ENCODE data around the gene NRF1. TPM values are rescaled to one million over a fixed set of nuclear protein-coding genes. Genes with fewer than 3 reads are reported as not detected.
A peak's percentile ranks its signal among the peaks of the same experiment; 100 is the strongest.

The NRF1 gene
- total and polyA plus RNA-seq, 8 donors = 5.5 to 11.2 (median 7.0) TPM

DNA sequence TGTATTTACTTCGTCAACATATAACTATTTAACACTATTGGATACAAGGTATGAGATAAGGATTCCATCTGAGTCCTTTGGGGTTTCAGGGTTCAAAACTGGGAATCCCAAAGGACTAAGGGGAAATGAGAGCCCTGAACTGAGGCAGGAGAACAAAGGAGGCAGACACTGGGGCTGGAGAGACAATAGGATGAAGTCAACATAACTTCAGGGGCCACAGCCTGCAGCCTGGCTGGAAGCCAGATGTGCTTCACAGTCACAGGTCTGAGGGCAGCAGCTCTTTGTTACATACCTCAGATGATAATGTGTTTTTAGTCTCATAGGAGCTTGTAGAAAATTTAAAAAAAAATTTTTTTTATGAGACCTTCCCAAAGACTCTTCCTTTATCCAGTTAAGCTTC is 73.3 kb downstream of the NRF1 start:
- no peaks in the 10 kb centered on the region for H3K4me1 ChIP-seq
- no peaks in the 10 kb centered on the region for H3K9me3 ChIP-seq
- no peak overlapping the region for H3K4me3 ChIP-seq
- peaks cover 0 to 9% (median 0%) of the 10 kb centered on the region in 3 donors for H3K36me3 ChIP-seq
- H3K27me3 ChIP-seq = no peaks in the 10 kb centered on the region
- TF ChIP-seq, protein P1, sequence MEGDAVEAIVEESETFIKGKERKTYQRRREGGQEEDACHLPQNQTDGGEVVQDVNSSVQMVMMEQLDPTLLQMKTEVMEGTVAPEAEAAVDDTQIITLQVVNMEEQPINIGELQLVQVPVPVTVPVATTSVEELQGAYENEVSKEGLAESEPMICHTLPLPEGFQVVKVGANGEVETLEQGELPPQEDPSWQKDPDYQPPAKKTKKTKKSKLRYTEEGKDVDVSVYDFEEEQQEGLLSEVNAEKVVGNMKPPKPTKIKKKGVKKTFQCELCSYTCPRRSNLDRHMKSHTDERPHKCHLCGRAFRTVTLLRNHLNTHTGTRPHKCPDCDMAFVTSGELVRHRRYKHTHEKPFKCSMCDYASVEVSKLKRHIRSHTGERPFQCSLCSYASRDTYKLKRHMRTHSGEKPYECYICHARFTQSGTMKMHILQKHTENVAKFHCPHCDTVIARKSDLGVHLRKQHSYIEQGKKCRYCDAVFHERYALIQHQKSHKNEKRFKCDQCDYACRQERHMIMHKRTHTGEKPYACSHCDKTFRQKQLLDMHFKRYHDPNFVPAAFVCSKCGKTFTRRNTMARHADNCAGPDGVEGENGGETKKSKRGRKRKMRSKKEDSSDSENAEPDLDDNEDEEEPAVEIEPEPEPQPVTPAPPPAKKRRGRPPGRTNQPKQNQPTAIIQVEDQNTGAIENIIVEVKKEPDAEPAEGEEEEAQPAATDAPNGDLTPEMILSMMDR (IDR thresholded peaks at IDR 0.05) = no peak
- no peak for ATAC-seq
- FAIRE-seq = no peak
- 72 to 74% methylated on average over 1 of the region's 1 CpG for WGBS, 2 donors
- no peak overlapping the region for H3K27ac ChIP-seq
- intact Hi-C loops (cut with DNase I) = no loop called here
- DNase-seq = peak in 1 of 6 donors; percentile 28

DNA sequence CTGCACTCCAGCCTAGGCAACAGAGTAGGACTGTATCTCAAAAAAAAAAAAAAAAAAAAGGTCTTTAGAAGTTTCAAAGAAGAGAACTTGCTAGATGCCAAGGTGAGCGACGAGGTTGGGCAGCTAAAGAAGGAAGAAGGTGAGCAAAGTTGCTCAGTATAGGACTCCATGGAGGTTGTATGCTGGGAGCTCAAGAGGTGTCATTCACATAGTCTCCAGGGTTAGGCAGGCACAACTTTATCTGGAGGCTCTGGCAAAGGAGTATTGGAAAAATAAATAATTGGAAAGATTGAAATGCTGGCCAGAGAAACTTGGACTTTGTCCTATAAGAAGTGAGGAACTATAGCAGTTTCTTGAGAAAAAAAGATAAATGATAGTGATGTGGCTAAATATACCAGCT is 74.5 kb downstream of the NRF1 start:
- no peaks in the 10 kb centered on the region for H3K9me3 ChIP-seq
- no peak overlapping the region for H3K27ac ChIP-seq
- ATAC-seq = peak; percentile 72 to 91 (median 78)
- no peak for FAIRE-seq
- intact Hi-C loops (cut with DNase I) = no loop called here
- no peak for DNase-seq
- no peak overlapping the region for H3K4me3 ChIP-seq
- H3K36me3 ChIP-seq = no peaks in the 10 kb centered on the region
- H3K27me3 ChIP-seq = no peaks in the 10 kb centered on the region
- TF ChIP-seq, protein P1 (IDR thresholded peaks at IDR 0.05) = no peak
- H3K4me1 ChIP-seq = no peaks in the 10 kb centered on the region
- 43% methylated on average over 2 of the region's 2 CpGs for WGBS, 2 donors

DNA sequence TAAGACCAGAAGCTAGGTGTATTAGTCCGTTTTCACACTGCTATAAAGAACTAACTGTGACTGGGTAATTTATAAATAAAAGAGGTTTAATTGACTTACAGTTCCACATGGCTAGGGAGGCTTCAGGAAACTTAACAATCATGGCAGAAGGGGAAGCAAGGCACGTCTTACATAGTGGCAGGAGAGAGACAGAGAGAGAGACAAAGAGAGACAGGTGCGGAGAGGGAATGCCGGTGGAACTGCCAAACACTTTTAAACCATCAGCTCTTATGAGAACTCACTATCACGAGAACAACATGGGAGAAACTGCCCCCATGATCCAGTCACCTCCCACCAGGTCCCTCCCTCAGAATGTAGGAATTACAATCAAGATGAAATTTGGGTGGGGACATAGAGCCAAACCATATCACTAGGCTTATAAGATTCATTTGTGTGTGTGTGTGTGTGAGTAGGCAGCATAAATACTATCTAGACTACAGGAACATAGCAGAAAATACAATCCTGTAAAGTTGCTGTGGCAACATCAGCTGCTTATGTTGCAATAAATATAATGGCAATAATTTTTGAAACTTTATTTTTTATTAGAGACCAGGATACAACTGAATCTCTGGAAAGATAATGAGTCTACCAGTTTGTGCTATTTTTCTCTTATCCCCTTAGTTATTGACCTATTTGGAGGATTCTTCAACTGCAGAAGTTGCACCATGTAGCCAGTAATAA is 77.1 kb downstream of the NRF1 start:
- TF ChIP-seq, protein P1 (IDR thresholded peaks at IDR 0.05) = no peak
- Histone ChIP-seq H3K9me3 (no peaks in the 10 kb centered on the region), H3K36me3 (peaks cover 0 to 7% (median 0%) of the 10 kb centered on the region in 3 donors), H3K27me3 (no peaks in the 10 kb centered on the region), H3K4me3 (no peak overlapping the region), H3K4me1 (no peaks in the 10 kb centered on the region), H3K27ac (no peak overlapping the region)
- DNase-seq = no peak
- intact Hi-C loops (cut with DNase I) = no loop called here
- 93 to 95% methylated on average over 5 of the region's 5 CpGs for WGBS, 2 donors
- ATAC-seq = no peak
- FAIRE-seq = no peak

DNA sequence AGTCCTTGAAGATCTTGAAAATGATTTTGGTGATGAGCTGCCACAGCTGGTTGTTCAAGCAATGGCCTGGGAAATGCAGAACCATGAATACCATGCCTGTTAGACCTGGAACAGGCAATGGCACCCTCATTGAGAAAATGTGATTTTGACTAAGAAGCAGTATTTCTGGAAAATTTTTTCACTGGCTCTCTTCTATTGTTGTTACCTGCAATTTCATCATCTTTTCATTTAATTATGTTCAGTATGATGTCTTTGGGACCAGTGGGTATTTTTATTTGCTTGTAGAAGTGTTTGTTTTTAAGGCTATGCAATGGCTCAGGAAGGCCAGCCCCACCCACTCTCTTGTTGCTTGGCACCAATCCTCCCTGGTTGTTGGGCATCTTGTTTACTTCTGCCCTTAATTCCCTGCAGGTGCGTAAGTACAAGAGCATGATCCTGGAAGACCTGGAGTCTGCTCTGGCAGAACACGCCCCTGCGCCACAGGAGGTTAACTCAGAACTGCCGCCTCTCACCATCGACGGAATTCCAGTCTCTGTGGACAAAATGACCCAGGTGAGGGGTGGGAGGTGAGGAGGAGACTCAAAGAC is 78.6 kb downstream of the NRF1 start:
- H3K27ac ChIP-seq = no peak overlapping the region
- H3K4me3 ChIP-seq = no peak overlapping the region
- ATAC-seq (peak in 2 of 4 donors; percentile 37 to 66), DNase-seq (no peak), FAIRE-seq (no peak)
- intact Hi-C loops (cut with DNase I) = no loop called here
- TF ChIP-seq, protein P1 (IDR thresholded peaks at IDR 0.05) = no peak
- no peaks in the 10 kb centered on the region for H3K4me1 ChIP-seq
- H3K27me3 ChIP-seq = no peaks in the 10 kb centered on the region
- H3K9me3 ChIP-seq = no peaks in the 10 kb centered on the region
- H3K36me3 ChIP-seq = peaks cover 0 to 7% (median 0%) of the 10 kb centered on the region in 3 donors
- WGBS, 2 donors = 83 to 93% methylated on average over 6 of the region's 6 CpGs

DNA sequence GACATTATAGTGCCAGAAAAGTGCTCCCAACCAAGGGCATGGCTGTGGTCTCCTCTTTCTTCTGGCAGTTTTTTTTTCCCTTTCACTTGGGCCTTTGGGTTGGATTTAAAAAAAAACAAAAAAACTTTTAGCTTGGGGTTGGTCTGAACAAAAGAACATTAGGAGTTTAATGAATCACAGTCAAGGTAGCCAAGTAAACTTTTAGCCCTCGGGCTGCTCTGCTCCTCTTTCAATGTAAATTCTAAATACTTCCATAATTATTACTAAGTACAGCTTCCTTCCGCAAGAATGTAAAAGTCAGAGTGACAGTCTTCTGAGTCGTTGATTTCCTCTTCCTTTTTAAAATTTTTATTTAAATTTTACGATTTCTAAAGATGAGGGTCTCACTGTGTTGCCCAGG is 79.2 kb downstream of the NRF1 start:
- peaks cover 0 to 7% (median 0%) of the 10 kb centered on the region in 3 donors for H3K36me3 ChIP-seq
- WGBS, 2 donors = 80 to 94% methylated on average over 4 of the region's 4 CpGs
- intact Hi-C loops (cut with DNase I) = no loop called here
- no peak overlapping the region for H3K27ac ChIP-seq
- no peak overlapping the region for H3K4me3 ChIP-seq
- FAIRE-seq = no peak
- ATAC-seq = no peak
- no peak for DNase-seq
- TF ChIP-seq, protein P1 (IDR thresholded peaks at IDR 0.05) = no peak
- no peaks in the 10 kb centered on the region for H3K4me1 ChIP-seq
- no peaks in the 10 kb centered on the region for H3K9me3 ChIP-seq
- no peaks in the 10 kb centered on the region for H3K27me3 ChIP-seq
